ENCODE results near the gene CALML5.

The CALML5 gene

DNA sequence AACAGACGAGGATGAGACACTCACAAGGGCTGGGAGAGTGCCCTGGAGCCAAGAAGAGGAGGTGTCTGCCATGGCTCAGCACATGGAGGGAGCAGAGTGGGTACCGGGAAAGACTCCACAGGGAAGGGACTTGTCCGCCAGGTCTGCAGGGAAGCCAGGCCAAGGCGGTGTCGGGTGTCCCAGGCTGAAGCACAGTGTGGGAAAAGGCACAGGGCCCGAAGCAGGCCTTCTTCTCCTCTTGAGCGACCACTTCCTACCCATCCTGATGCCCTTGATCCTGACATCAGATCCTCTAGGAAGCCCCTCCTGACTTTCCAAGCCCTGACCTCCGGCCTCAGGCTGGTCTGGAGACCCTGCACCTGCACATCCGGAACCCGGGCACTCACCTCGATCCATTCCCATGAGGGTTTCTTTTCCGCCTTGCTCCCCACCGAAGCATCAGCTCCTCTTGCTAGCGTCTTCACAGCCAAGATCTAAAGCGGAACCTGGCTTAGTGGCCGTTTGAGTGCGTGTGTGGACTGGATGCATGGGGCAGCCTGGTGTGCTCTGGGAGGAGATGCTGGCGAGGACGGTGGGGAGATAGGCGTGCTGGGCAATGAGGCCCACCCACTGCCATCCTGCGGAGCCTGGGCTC lies 33.8 kb upstream of the CALML5 start:
- no peak for DNase-seq (ENCODE audit: low read depth in 1 of 2, low spot score in 1 of 2)

GRCh38 chr10:5532618-5533097 lies 33.3 kb upstream of the CALML5 start:
- no peak for DNase-seq (ENCODE audit: low read depth in 1 of 2, low spot score in 1 of 2)

DNA sequence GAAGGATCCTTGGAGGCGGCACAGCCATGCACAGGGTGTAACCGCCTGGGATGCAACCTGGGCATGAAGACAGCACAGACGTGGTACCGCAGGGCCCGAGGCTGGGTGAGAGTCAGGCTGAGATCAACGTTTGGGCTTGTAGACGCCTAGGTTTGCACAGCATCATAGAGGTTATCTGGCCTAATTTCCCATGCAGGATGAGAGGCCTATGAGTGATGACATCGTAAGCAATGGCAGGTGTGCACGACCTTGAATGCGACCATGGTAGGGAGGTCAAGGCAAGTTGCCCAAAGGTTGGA lies 32.9 kb upstream of the CALML5 start:
- no peak for DNase-seq (ENCODE audit: low read depth in 1 of 2, low spot score in 1 of 2)

DNA sequence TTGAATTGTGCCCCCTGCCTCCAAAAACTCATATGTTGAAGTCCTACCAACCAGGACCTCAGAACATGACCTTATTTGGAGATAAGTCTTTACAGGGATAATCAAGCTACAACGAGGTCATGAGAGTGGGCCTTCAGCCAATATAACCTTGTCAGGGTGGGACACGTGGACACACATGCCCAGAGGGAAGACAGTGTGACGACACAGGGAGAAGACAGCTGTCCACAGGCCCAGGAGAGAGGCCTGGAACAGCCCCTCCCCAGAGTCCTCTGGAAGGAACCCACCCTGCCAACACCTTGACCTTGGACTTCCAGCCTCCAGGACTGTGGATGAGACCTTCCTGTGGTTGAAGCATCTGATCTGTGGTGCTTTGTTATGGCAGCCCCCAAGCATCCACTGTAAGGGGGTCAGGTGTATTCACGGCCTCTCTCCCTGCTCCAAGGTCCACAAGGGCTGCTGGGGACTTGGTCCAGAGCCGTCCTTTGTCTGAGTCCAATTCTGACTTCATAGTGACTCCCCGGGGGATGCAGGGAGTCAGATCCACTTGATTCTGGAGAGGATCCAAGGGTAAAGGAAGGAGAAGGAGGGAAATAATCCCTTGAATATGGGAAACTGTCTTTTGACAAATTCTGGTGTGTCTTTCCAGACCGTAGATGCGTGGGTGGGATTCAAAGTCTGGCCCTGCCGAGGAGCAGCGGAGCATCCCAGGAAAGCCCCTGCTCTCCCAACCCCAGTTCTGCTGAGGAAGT lies 32.4 kb upstream of the CALML5 start:
- DNase-seq (ENCODE audit: low read depth in 1 of 2, low spot score in 1 of 2), result no peak

GRCh38 chr10:5530846-5531557 lies 31.6 kb upstream of the CALML5 start:
- DNase-seq (ENCODE audit: low read depth in 1 of 2, low spot score in 1 of 2), result no peak

DNA sequence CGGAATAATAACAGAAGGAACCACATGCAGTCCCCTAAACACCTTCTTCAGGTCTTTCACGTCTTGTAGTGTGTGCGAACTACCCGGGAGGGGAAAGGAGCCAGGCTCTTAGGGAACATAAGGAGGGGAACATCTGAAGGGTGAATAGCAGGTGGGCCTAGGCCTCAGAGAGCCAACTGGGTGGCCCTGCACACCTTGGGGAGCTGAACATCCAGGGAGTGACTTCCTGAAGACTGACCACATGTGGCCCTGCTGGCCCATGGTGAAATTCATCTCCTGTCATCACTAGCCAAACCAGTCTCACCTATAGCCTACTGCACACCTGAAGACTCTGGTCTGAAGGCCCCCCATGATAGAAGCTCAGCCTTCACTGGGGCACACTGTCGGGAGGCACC lies 31.0 kb upstream of the CALML5 start:
- no peak for DNase-seq (ENCODE audit: low read depth in 1 of 2, low spot score in 1 of 2)

DNA sequence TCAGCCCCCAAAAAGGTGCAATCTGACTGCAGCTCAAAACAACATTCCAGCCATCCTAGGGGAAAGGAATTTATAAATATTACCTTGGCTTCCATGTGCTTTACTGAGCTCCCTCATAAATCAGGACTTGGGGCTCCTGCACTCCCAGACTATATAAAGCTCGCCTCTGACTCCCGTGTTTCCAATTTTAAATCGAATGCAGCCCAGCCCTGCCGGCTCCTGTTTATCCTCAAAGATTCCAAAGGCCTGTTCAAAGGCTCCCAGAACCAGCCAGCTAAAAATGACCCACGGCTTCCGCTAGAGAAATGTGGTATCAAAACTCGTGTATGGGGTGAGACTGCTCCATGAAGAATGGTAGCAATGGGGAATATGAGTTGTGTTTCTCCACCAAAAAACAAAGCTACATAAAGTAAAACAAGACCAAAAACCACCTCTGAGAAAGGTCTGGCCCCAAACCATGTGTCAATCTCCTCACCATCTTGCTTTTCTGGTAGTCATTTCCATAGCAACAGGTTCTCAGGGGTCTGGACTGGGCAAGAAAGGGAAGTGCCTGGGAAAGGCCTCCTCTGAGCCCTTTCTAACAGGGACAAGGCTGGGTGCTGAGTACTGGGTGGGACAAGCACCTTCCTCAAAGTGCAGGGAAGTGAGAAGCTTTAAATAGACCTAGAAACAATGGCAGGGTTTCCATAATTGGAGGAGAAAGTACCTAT lies 30.5 kb upstream of the CALML5 start:
- no peak for DNase-seq (ENCODE audit: low read depth in 1 of 2, low spot score in 1 of 2)

DNA sequence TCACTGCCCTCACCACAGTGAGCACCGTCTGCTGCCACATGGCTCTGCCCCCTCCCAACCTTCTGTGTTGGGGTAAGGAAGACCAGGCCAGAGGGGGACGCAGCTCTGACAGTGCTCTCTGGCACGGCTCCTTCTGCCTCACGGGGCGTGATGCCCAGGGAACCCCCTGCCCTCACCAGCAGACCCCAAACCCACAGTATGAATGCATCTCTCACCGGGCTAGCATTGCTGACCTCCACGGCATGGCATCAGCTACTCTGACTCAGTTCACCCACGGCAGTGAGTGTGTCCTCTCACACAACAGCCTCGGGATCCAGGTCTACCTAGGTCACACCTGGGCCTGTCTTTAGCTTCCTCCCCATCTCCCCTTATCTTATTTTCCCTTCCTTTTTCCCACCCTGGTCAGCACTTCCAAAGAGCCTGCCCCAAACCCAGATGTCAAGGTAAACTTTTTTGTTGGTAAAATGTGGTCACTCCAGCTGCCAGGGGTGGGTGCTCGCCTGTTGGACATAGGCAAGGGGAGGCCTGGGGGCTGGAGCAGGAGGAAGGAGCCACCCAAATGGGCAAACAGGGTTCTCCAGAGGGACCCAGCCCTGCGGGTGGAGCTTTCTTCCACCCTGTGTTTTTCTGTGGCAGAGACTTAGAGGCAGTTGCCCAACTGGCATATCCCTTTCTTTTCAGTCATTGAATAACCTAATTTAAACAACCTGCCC lies 29.8 kb upstream of the CALML5 start:
- DNase-seq (ENCODE audit: low read depth in 1 of 2, low spot score in 1 of 2), result no peak

DNA sequence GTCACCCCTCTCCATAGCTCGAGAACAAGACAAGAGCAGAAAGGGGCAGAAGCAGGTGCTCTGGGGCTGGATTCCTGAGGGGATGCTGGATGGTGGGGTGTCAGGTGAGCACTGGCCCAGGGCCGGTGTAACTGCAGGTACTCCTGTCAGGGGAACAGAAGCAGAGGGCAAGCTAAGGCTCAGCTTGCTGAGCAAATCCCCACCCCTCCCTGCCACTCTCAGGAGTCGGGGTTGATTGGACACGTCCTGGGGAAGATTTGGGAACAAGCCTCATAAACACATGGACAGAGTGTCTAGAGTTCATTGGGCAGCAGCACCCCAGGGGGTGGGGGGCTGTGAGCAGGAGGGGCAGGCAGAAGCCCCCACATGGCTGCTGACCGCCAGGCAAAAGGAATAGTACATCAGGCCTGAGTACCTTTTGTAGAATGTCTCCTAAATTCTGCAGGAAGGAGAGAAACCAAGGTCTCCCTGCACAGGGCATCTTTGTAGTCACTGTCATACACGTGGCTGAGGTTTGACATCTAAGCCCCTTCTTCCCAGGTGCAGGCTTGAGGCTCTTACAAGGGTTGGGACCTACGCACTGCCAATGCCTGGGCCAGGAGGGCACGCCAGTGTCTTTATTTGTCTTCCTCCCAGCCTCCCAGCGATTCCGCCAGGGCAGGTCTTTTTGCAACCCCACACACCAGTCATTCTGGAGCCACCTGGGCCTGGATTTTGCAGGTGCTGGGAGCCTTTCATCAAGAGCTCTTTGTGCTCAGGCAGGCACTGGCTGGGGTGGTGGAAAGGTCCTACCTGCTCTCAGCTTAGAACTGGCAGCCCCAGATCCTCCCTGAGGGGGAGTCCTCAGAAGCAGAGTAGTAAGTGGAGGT lies 28.2 kb upstream of the CALML5 start:
- DNase-seq (ENCODE audit: low read depth in 1 of 2, low spot score in 1 of 2), result no peak

- no peak for DNase-seq (ENCODE audit: low read depth in 1 of 2, low spot score in 1 of 2)
Measured at GRCh38 chr10:5526691-5527331, 27.4 kb upstream of the CALML5 start.

DNA sequence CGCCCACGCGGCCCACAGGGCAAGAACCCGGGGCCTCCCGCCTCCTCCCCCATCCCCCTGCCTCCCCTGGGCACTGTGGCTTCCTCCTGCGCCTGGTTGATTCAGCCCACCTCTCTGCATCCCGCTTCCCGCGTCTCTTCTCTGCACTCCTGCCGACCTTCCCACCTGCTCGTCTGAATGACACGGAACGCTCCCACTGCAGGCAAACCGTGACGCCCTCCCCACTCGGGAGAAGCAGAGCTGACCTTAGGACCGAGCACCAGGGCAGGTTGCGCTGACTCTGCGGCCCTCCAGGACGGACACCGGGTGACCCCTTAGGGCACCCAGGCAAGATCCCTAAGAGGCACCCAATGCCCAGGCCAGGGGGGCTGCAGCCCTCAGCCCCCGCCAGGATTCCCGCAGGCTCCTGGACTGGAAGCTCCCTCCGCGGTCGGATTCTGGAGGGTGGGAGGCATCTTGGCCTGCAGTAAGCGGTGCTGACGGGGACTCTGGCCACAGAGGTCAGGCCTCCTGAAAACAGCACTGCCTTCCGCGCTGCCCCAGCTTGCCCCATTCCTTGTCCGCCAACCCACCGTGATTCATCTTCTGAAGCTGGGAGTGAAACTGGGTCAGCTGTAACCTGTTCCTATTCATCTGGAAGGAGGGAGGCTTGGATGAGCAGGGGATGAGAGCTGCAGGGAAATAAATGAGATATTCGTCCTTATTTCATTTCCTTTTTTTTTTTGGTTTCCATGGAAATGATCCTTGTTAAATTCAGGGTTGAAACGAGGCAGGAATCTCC lies 26.4 kb upstream of the CALML5 start:
- DNase-seq (ENCODE audit: low read depth in 1 of 2, low spot score in 1 of 2), result no peak

DNA sequence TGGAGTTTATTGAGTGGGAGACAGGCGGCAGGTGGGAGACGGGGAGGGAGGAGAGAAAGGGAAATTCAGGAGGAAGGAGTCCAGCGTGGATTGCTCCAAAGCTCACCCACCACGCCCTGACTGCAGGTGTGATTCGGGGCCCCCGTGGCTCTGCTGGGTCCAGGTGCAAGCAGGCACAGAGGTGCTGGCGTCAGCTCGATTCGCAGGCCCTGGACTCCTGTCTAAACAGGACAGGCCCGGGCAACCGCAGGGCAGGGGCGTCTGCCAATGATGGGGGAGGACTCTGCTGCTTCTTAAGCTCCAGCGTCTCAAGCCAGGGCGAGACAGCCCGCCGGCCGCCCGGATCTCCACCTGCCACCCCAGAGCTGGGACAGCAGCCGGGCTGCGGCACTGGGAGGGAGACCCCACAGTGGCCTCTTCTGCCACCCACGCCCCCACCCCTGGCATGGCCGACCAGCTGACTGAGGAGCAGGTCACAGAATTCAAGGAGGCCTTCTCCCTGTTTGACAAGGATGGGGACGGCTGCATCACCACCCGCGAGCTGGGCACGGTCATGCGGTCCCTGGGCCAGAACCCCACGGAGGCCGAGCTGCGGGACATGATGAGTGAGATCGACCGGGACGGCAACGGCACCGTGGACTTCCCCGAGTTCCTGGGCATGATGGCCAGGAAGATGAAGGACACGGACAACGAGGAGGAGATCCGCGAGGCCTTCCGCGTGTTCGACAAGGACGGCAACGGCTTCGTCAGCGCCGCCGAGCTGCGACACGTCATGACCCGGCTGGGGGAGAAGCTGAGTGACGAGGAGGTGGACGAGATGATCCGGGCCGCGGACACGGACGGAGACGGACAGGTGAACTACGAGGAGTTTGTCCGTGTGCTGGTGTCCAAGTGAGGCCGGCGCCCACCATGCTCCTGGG lies 25.5 kb upstream of the CALML5 start, which contains the start of gene CALML3:
CALML3 (plus strand) TSS at position 321 of the 920 bp plus-strand sequence; CDS start at position 446, 125 bp downstream.
- no peak for DNase-seq (ENCODE audit: low read depth in 1 of 2, low spot score in 1 of 2)

GRCh38 chr10:5523796-5524574 lies 24.6 kb upstream of the CALML5 start:
- no peak for DNase-seq (ENCODE audit: low read depth in 1 of 2, low spot score in 1 of 2)

- no peak for DNase-seq (ENCODE audit: low read depth in 1 of 2, low spot score in 1 of 2)
Measured at GRCh38 chr10:5522913-5523560, 23.7 kb upstream of the CALML5 start.

DNA sequence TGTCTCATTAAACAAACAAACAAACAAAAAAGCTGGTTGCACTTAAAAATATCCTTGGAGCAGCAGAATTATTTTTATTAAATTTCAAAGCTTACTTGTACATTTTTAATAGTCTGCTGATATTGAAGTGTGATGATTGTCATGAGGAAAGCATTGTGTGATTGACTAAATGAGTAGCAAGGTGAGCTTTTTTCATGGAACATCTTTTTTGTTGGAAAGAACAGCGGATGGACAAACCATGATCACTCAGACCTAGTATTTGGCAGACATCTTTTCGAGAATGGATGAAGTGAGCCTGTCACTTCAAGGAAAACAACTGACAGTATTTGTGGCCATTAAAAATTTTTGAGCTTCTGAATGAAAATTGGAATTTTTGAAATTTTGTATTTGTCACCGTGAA lies 19.7 kb upstream of the CALML5 start:
- DNase-seq (ENCODE audit: low read depth in 1 of 2, low spot score in 1 of 2), result no peak

- no peak for DNase-seq (ENCODE audit: low read depth in 1 of 2, low spot score in 1 of 2)
Measured at GRCh38 chr10:5518143-5518542, 18.8 kb upstream of the CALML5 start.

All from activated CD4-positive, alpha-beta T cell treated with anti-CD3 and anti-CD28 coated beads, Interleukin-2, amount 50 U/mL, for 24 hours (primary cell).